Neural cell (in vitro differentiated cells): ENCODE measurements around the gene TRIM43B. TPM values are rescaled to one million over a fixed set of nuclear protein-coding genes. Genes with fewer than 3 reads are reported as not detected.
"Not testable (repeated sequence)": the region's sequence is repeated elsewhere in the genome, so short reads cannot be mapped to it uniquely, and the experiment has no call there.

Experiments
- H2AFZ ChIP-seq: fragments of 200-600, 300-800 bp; sonication (generic), shearing (Covaris generic); 2 replicates; pipeline ENCODE4 v1.6.0; 2014; ENCODE audit warnings: low read depth, mild to moderate bottlenecking, antibody characterized with exemption, low read length, moderate library complexity
- H3F3A ChIP-seq: fragments of 200-600 bp; shearing (Covaris generic); 2 replicates; pipeline ENCODE4 v1.6.1; 2016; ENCODE audit warnings: mild to moderate bottlenecking, moderate library complexity, mixed read lengths, antibody characterized with exemption, low read length; ENCODE audit not compliant: insufficient read depth, poor library complexity, severe bottlenecking
- H3K27ac ChIP-seq: fragments of 200-600, 300-800 bp; sonication (generic), shearing (Covaris generic); 2 replicates; pipeline ENCODE4 v1.5.1; 2014; ENCODE audit warnings: mild to moderate bottlenecking, low read length, moderate library complexity
- H3K27me3 ChIP-seq: fragments of 300-800, 200-600 bp; sonication (generic), shearing (Covaris generic); 2 replicates; pipeline ENCODE4 v1.6.0; 2014; ENCODE audit warnings: mild to moderate bottlenecking, low read depth, low read length, moderate library complexity; ENCODE audit not compliant: insufficient read depth
- H3K36me3 ChIP-seq: fragments of 300-800, 200-600 bp; sonication (generic), shearing (Covaris generic); 2 replicates; pipeline ENCODE4 v1.5.1; 2014; ENCODE audit warnings: mild to moderate bottlenecking, antibody characterized with exemption, low read length, moderate library complexity; ENCODE audit not compliant: insufficient read depth
- H3K4me2 ChIP-seq: fragments of 300-800, 200-600 bp; sonication (generic), shearing (Covaris generic); 2 replicates; pipeline ENCODE4 v1.6.0; 2014; ENCODE audit warnings: mild to moderate bottlenecking, low read length
- H3K4me3 ChIP-seq: fragments of 300-800, 200-600 bp; sonication (generic), shearing (Covaris generic); 2 replicates; pipeline ENCODE4 v1.5.1; 2014; ENCODE audit warnings: mild to moderate bottlenecking, low read length, moderate library complexity
- H3K79me2 ChIP-seq: fragments of 200-600 bp; shearing (Covaris generic); replicated peaks from 2 replicates; pipeline ENCODE4 v1.6.0; 2014; ENCODE audit warnings: mild to moderate bottlenecking, low read length, moderate library complexity; ENCODE audit not compliant: insufficient read depth
- H3K9ac ChIP-seq: fragments of 300-800, 200-600 bp; sonication (generic), shearing (Covaris generic); 2 replicates; pipeline ENCODE4 v1.6.1; 2016; ENCODE audit warnings: mild to moderate bottlenecking, low read length, mixed read lengths
- H3K9me2 ChIP-seq: fragments of 200-600 bp; shearing (Covaris generic); 2 replicates; pipeline ENCODE4 v1.6.1; 2016; ENCODE audit warnings: mild to moderate bottlenecking, low read length, mixed read lengths; ENCODE audit not compliant: insufficient read depth
- H3K9me3 ChIP-seq: fragments of 200-600, 300-800 bp; sonication (generic), shearing (Covaris generic); 2 replicates; pipeline ENCODE4 v1.6.1; 2016; ENCODE audit warnings: mild to moderate bottlenecking, mixed run types, low read length, moderate library complexity, mixed read lengths
- H4K20me1 ChIP-seq: fragments of 200-600 bp; shearing (Covaris generic); 2 replicates; pipeline ENCODE4 v1.6.1; 2016; ENCODE audit warnings: mild to moderate bottlenecking, mixed run types; ENCODE audit not compliant: insufficient read depth
- polyA plus RNA-seq: library from polyadenylated mRNA; depleted of rRNA; stranded (reverse); fragments of >200 nt; gene quantifications from 2 replicates; pipeline ENCODE4 v1.2.3, GENCODE V29; 2014
- small RNA-seq, 3 experiments: library from RNA; depleted of rRNA; stranded (forward); fragments of <200 nt; gene quantifications; one replicate each; pipeline ENCODE3, GENCODE V24; 2012

Gene TRIM43B
- polyA plus RNA-seq, 1 donor from 2014 or later: not detected

GRCh38 chr2:95429748-95430467 lies 54.6 kb downstream of the TRIM43B start:
- not testable (repeated sequence) for H3K27ac ChIP-seq, H3K4me2 ChIP-seq, H3K79me2 ChIP-seq, H4K20me1 ChIP-seq, H3K27me3 ChIP-seq, H3K9ac ChIP-seq, H3K9me2 ChIP-seq, H3K4me3 ChIP-seq, H3K9me3 ChIP-seq, H2AFZ ChIP-seq, H3K36me3 ChIP-seq, H3F3A ChIP-seq

- H3F3A ChIP-seq, H3K36me3 ChIP-seq, H3K79me2 ChIP-seq, H3K9me3 ChIP-seq, H3K4me2 ChIP-seq, H3K9ac ChIP-seq, H3K27ac ChIP-seq, H2AFZ ChIP-seq, H4K20me1 ChIP-seq, H3K9me2 ChIP-seq, H3K4me3 ChIP-seq, H3K27me3 ChIP-seq: not testable (repeated sequence)
Measured at GRCh38 chr2:95427196-95427867, 57.2 kb downstream of the TRIM43B start.

Small RNA genes lying within 50 kb of the gene (small RNA-seq; reads per million reads assigned to genes)
- gene AC009237.11: 0 reads per million in 3 experiments
- gene AC133104.2: 0 reads per million in 3 experiments

Other genes starting within 250 kb of the TRIM43B start
- gene PROM2, start 210.3 kb downstream of the TRIM43B start, polyA plus RNA-seq: 2.2 and 2.3 TPM in 2 replicates
- not detected in 2 replicates for gene KCNIP3, start 187.4 kb downstream of the TRIM43B start, polyA plus RNA-seq
- 26.0 and 27.2 TPM in 2 replicates for gene FAHD2A, start 82.0 kb downstream of the TRIM43B start, polyA plus RNA-seq
- gene TRIM43, start 107.2 kb upstream of the TRIM43B start, polyA plus RNA-seq: not detected in 2 replicates